Right kidney (tissue), 1 donor: ENCODE data around the gene MAPK10.
"Not testable (repeated sequence)": the region's sequence is repeated elsewhere in the genome, so short reads cannot be mapped to it uniquely, and the experiment has no call there.

Experiments used
- DNase-seq: peaks from one replicate; pipeline ENCODE4 v3.0.0-alpha.2; 2016

The MAPK10 gene

DNA sequence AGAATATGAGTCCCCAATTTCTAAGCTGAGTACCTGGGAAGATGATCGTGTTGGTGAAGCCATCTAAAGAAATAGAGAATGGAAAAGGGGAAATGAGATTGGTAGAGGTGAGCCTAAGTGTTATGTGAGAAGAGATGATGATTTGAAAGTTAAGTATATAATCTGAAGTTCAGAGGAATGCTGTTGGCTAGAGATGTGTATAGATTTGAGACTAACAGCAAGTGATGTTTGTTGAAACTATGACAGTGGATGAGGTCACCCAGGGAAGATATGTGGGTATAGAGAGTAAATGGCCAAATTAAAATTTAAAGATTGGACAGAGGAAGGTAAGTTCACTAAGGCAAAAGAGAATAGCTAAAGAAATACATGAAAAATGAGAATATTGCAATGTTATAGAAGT is 324.2 kb downstream of the MAPK10 start:
- no peak for DNase-seq

DNA sequence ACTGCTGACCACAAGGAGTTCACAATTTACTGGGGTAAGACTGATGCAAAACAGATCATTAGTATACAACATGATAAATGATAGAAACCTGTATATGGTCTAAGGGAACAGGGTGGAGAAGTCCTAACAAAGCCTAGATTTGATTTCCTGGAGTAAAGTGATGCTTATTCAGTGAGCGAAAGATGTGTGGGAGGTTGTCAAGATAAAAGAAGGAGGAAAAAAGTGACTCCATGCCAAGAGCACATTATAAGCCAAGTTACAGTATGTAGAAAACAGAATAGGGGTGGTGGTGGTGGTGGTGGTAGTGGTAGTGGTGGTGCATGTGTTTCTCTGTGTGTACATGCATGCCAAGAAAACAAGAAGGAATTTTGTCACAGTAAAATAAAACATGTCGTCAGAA is 325.2 kb downstream of the MAPK10 start:
- no peak for DNase-seq

DNA sequence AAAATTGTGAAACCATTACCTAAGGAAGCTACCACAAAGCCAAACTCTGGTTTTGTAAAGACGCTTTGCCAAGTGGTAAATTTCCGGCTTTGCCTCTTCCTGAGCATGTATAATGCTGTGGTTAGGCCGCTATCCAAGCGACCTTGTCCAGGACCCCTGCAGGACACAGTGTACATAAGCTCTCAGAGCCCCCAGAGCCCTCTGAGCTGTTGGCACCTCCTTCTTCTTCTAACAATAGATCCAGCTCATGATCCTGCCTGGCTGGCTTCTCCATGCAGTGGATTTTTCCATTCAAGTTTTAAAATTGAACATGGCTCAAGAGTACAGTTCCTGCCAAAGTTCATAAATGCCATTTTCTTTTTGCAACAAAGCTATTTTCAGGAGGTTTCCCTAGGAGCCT is 326.7 kb downstream of the MAPK10 start:
- peak; percentile 13 for DNase-seq

DNA sequence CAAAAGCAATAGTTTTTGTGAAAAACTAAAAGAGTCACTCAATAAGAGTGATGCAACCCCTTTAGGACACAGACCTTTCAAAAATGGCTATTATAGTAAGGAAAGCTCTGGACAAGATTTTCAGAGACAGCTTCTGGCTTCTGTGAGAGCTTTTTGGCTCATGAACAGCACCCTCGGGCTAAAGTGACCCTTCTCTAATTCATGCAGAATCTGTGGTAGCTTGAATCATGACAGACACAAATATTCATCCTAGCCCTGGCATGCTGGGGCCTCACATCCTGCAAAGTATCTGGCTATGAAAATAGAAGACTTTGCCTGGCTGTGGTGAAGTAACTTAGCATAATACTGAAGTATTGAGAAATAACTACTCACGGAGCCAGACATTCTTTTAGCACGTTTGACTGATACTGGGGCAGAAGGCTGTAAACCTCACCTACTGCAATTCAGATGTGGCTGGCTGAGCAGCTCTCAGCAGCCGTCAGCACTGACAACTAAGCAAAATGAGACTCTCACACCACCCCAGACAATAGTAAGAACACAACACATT is 327.3 kb downstream of the MAPK10 start:
- no peak for DNase-seq

DNA sequence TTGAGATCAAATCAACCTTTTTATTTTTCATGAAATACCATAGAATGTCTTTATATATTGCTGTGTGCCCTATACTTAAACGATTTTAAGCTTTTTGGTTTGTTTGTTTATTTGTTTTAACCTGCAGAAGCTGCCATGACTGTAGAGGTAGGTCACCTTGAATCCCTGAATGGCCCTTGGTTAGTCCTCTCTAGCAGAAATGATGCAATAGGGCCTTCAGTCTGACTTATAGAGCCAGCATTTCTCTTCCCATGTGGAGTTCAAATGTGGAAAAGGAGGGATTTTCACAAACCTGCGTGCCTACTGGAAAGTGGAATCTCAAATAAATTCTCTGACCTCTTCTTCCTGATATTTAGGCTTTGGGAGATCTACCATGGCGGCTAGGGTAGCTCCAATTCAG is 327.9 kb downstream of the MAPK10 start:
- DNase-seq = no peak

DNA sequence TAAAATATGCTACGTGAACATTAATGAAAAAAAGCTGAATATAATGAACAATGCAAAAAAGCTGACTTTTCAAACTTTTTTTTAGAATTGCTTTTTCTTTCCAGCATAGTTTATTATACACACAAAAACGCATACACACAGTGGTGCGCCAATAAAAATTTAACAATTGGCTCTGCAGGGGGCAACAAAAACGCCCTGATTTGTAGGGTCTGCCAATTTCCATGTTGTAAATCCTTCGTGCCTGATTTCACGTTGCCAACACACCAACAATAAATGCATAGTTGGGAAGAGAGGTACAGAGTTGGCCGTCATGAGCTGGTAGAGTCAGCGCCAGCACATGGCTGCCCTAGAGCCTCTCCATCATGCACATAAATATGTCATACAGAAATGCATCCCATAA is 333.1 kb downstream of the MAPK10 start:
- peak; percentile 5 for DNase-seq

DNA sequence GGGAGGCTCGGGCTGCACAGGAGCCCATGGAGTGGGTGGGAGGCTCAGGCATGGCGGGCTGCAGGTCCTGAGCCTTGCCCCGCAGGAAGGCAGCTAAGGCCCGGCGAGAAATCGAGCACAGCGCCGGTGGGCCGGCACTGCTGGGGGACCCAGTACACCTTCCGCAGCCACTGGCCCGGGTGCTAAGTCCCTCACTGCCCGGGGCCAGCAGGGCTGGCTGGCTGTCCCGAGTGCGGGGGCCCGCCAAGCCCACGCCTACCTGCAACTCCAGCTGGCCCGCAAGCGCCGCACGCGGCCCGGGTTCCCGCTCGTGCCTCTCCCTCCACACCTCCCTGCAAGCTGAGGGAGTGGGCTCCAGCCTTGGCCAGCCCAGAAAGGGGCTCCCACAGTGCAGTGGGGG is 338.2 kb downstream of the MAPK10 start:
- not testable (repeated sequence) for DNase-seq

DNA sequence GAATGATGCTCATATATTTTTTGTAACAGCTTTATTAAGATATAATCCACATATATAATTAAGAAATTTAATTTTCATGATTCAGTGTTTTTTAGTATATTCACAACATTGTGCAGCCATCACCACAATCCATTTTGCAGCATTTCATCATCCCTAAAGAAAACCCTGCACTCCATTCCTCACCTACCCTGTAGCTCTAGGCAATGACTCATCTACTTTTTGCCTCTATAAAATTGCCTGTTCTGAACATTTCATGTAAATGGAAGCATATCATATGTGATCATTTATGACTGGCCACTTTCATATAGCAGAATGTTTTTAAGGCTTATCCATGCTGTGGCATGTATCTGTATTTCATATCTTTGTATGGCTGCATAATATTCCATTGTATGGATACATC is 339.9 kb downstream of the MAPK10 start:
- no peak for DNase-seq

DNA sequence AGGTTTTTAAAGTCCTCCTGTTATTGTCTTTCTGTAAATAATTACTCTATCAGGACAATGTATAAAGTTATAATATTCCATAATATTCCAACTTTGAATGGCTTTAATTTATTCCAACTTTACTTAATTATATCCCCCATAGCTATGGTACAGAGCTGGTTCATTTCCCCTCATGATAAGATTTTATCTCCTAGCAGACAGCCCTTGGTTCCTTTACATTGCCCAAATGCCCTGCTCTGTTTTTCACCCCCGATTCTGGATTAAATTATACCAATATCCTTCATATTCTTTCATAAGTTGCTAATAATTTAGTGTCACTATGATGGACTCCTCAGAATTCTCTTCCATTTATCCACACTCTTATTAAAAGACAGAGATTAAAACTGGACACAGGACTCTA is 340.5 kb downstream of the MAPK10 start:
- no peak for DNase-seq

DNA sequence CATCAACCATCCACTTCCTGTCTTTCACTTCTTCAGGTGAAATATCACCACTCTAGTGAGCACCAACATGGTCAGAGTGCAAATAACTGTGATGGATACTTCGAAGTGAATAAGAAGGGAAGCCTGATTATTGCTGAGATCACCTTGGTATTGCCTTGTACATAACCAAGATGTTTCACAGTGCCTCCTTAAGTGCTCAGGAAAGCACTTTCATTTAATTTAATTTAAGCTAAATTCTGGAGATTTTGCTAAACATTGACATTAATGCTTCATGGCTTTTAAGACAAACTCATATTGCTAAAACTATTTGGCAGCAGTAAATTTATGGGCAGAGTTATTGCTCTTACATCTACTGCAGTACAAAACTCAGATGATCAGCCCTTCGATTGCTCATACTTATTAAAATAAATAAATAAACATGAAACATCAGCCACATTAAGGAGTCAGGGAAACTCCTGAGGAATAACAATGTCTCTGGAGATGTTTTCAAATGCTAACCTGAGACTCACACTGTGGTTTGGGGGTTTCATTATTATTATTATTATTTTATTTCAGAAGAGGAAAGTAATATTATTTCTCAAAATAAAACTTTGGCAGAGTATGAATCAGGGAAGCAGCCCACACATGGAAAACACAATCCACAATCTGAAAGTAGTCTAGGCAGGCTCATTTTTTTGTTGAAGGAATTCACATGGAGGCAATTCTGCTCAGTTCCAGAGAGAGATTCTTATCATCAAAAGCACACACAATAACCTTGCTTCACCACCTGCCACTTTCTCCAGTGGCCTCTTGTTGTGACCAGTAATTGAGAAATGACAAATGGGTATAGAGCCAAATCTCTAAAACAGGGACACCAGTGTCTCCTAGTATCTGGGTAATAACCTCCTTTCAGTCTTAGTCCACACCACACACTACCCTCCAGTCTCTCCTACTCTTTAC is 344.2 kb downstream of the MAPK10 start:
- DNase-seq = no peak

DNA sequence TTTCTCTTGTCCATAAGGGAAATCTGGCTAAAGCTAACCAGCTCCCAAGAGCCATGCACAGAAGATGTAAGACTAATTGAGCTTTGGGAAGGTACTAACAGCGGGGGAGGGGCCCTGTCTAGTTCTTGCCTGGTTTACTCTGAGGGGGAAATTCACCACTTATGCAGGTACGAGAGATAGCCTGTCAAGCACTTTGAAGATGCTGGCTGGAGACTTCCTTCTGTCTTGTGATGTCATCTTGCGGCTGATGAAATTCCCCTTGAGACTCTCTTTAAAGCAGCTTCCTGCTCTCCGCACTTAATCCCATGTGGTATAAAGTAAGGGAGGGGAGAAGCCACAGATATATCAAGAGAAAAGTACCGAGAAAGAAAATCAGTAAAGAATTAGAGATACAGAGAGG is 345.3 kb downstream of the MAPK10 start:
- DNase-seq = no peak

DNA sequence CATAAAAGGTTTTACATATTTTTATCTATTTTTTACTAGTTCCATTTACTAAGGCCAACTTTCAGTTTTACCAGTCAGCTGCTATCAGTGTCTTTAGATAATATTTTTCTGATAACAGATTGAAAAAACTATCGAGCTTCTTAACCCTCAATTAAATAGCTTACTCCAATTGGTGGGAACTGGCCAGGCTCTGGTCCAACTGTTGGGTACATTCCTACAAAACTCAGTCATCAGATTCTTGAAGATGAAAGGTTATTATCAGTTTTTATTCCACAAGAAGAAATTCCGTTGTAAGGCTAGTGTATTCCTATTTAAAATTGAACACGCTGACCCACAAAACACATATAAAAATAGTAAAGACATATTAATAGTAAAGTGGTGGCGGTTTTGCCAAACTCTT is 346.2 kb downstream of the MAPK10 start:
- no peak for DNase-seq

DNA sequence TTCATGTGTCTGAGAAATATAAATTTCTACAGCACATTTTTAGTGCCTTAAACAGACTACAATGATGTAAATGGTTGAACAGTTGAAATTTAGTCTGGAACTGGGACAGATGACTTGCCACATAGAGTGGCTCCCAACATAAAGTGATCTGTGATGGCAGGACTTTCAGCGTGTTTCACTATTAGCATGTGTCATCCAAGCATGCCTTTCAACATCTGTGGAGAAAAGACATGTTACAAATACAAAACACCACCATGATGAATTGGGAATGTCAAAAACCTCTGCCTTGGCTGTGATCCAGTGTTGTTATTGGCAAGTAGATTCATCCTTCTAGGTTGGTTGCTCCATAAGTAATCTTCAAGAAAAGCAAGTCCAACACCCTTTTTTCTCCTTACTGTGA is 348.7 kb downstream of the MAPK10 start:
- DNase-seq = no peak

DNA sequence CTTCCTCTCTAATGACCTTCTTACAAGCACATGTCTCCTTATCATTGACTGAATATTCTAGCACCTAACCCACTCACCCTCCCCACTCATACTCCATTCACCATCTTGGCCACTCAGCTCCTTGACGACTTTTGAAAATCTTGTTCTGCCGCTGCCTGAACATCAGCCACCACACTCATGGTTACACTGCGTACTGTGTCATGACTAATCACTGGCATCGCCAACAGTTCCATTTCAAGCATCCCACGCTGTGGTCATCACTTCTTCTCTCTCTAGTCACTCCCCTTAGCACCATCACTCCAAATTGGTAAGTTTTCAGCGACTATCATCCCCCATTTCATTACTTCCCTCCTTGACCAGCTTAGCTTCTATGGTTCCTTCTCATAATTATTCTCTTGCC is 352.8 kb downstream of the MAPK10 start:
- DNase-seq = no peak

DNA sequence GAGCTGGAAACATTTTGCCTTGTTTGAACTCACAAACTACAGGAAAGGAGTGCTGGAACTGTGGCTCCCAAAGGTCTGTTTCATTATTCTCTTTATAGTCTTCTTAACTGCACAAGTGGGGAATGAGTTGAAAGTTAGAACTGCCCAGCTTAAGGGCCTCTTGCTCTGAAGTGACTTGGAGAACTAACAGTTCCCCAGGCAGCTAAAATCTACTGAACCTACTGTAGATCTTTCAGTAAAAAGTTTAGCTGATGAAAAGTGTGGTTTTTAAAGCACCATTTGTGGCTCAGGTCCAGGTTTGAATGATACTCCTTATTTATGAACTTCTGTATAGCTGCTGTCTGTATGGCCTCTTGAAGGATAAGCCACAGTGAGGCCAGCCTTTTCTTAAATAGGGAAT is 353.8 kb downstream of the MAPK10 start:
- no peak for DNase-seq

DNA sequence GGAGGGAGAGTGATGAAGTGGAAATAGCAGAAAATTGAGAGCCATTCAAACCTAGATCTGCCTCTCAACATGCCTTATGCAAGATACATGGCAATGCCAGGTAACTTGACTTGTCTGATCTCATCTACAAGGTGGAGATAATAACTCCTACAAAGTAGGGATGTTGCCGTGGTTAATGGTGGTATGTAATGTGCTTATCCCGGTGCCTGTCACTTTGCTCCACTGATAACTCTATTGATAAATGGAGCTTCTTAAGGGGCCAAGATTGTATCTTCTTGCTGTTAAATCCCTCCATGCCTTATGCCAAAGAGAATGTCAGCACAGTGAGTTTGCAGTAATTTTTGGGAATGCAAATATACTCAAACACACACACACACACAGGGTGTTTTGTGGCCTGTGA is 355.8 kb downstream of the MAPK10 start:
- no peak for DNase-seq

DNA sequence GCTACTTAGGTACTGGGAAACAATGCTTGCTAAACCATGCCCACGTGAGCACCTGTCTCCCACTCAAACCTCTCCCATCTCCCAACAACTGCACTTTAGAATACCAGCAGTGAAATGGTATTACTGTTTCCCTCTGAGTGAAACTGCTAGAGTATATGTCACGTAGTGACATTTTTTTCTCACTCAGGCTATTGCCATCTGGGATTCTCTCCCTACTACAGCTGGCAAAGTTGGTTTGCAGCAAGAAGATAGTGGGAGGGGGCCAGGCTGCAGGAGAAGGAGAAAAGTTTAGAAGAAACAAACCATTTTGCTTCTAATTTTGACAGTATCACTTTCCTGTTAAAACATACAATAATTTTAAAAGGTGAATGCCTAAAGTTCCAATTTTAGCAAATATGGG is 358.3 kb downstream of the MAPK10 start:
- no peak for DNase-seq

DNA sequence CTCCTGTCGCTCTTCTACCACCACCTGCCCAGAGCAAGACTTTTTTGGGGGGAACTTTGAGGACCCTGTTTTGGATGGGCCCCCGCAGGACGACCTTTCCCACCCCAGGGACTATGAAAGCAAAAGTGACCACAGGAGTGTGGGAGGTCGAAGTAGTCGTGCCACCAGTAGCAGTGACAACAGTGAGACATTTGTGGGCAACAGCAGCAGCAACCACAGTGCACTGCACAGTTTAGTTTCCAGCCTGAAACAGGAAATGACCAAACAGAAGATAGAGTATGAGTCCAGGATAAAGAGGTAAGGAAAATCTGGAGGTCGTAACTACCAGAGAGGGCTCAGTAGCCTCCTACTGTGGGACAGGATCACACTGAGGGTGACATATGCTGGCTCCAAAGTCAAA is 364.5 kb downstream of the MAPK10 start:
- no peak for DNase-seq

DNA sequence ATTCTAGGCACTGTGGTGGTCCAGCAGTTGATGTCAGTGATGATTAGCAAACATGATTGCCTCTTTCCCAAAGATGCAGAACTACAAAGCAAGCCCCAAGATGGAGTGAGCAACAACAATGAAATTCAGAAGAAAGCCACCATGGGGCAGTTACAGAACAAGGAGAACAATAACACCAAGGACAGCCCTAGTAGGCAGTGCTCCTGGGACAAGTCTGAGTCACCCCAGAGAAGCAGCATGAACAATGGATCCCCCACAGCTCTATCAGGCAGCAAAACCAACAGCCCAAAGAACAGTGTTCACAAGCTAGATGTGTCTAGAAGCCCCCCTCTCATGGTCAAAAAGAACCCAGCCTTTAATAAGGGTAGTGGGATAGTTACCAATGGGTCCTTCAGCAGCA is 365.3 kb downstream of the MAPK10 start:
- DNase-seq = no peak

DNA sequence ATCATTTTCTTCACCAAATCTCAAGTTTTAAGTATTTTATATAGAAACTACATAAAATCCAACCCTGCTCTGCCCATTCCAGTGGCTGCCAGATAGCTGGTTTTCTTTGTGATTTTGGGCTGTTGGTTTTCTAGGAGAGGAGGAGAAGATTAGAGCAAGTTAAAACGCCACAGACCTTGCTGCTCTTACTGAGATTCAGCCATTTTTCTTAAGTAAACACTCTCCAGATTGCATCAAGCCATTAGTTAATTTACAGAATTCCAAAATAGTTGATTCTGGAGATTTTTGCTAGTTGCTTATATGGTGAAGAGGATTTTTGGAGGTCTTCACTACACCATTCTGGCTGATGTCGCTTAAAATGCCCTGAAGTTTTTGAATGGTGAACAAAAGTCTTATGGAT is 366.2 kb downstream of the MAPK10 start:
- no peak for DNase-seq

DNA sequence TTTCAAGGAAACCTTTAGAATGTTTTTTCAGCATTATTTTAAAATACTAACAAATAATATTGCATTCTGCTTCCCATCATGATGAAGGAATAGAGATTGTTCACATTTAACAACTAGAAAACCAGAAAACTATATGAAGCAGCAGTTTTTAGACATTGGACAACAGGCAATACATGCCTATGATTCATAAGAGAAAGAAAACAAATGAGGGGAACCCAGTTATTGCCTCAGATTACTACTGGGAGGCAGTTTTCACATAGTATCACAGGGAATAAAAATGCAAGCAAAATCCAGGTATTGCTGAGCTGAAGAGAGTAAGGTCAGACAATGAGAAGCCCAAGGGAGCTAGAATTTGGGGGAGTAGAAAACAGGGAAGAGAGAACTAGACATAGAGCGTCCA is 373.6 kb downstream of the MAPK10 start:
- no peak for DNase-seq

DNA sequence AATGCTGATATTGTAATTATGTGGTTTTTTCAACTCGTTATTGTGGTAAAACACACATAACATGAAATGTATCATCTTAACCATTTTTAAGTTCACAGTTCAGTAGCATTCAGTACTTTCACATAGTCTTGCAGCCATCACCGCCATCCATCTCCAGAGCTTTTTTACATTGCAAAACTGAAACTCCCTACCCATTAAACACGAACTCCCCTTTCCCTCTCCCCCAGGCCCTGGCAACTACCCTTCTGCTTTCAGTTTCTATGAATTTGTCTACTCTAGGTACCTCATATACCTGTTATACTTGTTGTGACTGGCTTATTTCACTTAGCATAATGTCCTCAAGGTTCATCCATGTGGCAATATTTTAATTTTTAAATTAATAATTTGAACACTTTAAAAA is 380.6 kb downstream of the MAPK10 start:
- DNase-seq = no peak

DNA sequence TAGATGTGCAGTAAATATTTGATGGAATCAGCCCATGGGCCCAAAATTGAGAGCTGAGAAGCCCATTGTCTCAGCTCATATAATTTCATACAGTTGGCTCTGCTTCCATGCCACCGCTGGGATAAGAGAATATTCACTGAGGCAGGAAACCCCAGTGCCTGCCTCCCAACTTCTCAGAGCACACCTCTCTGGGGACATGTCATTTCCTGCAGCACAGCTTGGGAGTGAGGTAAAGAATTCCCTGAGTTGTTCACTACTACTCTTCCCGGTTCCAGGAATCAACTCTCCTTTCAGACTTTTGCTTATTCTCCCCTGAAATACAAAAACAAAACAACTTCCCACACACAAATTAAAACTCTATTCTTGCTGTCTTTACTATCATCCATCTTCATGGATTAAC is 389.3 kb downstream of the MAPK10 start:
- no peak for DNase-seq
